Natural killer cell (primary cell): Measurements from ENCODE around the gene DMRT1. TPM values are rescaled to one million over a fixed set of nuclear protein-coding genes. Genes with fewer than 3 reads are reported as not detected.

ENCODE experiments used
- ATAC-seq, 3 donors: fragments of 150-1000 bp in 2 of 3; fragments of 200-7000 bp in 1 of 3; cut with Tn5 transposase; 1 replicate in 1 of 3; 2 replicates in 2 of 3; pipeline ENCODE4 v1.10.0; 2021; ENCODE audit warnings: mild to moderate bottlenecking in 2 of 3, moderate library complexity in 2 of 3
- DNase-seq, 2 donors: peaks; one replicate each; pipeline versions ENCODE4 v3.0.0 to v3.0.0-alpha.2; 2013 to 2021; ENCODE audit warnings: mixed read lengths in 1 of 2
- H3K27ac ChIP-seq: one replicate; pipeline ENCODE4 v1.5.1; 2013; ENCODE audit warnings: mild to moderate bottlenecking, low read length
- H3K27me3 ChIP-seq: one replicate; pipeline ENCODE4 v1.6.1; 2013; ENCODE audit warnings: low read length; ENCODE audit not compliant: control insufficient read depth, insufficient read depth
- H3K36me3 ChIP-seq: one replicate; pipeline ENCODE4 v1.6.1; 2013; ENCODE audit warnings: low read length; ENCODE audit not compliant: control insufficient read depth, insufficient read depth
- H3K4me1 ChIP-seq: one replicate; pipeline ENCODE4 v1.6.1; 2013; ENCODE audit warnings: low read length; ENCODE audit not compliant: control insufficient read depth, insufficient read depth
- H3K4me3 ChIP-seq: one replicate; pipeline ENCODE4 v1.5.1; 2013; ENCODE audit warnings: low read length
- H3K9me3 ChIP-seq: one replicate; pipeline ENCODE4 v1.6.1; 2013; ENCODE audit warnings: low read length; ENCODE audit not compliant: control insufficient read depth, insufficient read depth
- H3K27ac Mint-ChIP-seq, 2 donors: one replicate each; pipeline ENCODE4 v1.8.0; 2022; ENCODE audit warnings: mild to moderate bottlenecking in 2 of 2, mixed read lengths in 2 of 2, moderate library complexity in 1 of 2
- H3K27me3 Mint-ChIP-seq, 2 donors: one replicate each; pipeline ENCODE4 v1.8.0; 2022; ENCODE audit warnings: low read depth in 2 of 2, mixed read lengths in 2 of 2
- H3K36me3 Mint-ChIP-seq: one replicate; pipeline ENCODE4 v1.8.0; 2022; ENCODE audit warnings: mixed read lengths
- H3K4me1 Mint-ChIP-seq, 2 donors: one replicate each; pipeline ENCODE4 v1.8.0; 2022; ENCODE audit warnings: mixed read lengths in 2 of 2
- H3K4me3 Mint-ChIP-seq: one replicate; pipeline ENCODE4 v1.8.0; 2022; ENCODE audit warnings: mild to moderate bottlenecking, moderate library complexity, mixed read lengths
- H3K9me3 Mint-ChIP-seq, 2 donors: one replicate each; pipeline ENCODE4 v1.8.0; 2022; ENCODE audit warnings: mixed read lengths in 2 of 2
- WGBS: methylation state at CpG from one replicate; pipeline ENCODE4 v1.1.7; 2013; ENCODE audit warnings: missing lambda C conversion rate; ENCODE audit not compliant: insufficient coverage; 5-methylcytosine and 5-hydroxymethylcytosine counted together
- intact Hi-C: fragments of 100-400 bp; cut with micrococcal nuclease; formaldehyde crosslinking; loops from one replicate; pipeline ENCODE4 v1.14.2; 2022
- total RNA-seq, 4 donors: library from RNA; stranded (reverse); fragments of 120-200 nt in 1 of 4; gene quantifications; one replicate each; pipeline versions ENCODE4 v1.2.3 to v1.2.4, GENCODE V29; 2013 to 2022
- TF ChIP-seq, protein P1 (sequence below): fragments of 200-600 bp; IDR thresholded peaks from one replicate; pipeline ENCODE4 v1.8.0; 2022; ENCODE audit warnings: antibody characterized with exemption

The DMRT1 gene
- total RNA-seq, 3 donors from 2014 or later (not counting 1 experiment from before 2014, with no cell fraction given) = not detected

DNA sequence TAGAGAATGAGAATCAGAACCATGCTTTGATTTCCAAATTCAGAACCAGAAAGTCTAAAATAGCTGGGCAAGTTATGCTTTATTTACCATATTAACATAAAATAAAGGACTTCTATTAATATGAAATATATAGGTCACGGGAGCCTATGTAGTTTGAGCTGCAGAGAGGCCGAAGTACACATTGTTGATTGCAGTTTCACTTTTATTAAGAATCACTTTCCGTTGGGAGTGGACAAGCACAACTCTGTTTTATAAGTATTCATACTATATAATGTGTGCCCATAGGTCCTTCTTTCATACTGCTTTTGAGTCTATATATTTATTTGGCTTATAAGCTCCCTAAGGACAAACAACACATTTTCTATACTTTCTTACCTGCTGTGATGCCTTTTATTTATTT, 76.2 kb downstream of the DMRT1 start:
- no peaks in the 10 kb centered on the region for H3K9me3 ChIP-seq
- DNase-seq (no peak), ATAC-seq (no peak)
- no peak overlapping the region for H3K27ac ChIP-seq
- no peaks in the 10 kb centered on the region for H3K36me3 ChIP-seq
- H3K9me3 Mint-ChIP-seq = no peaks in the 10 kb centered on the region
- H3K36me3 Mint-ChIP-seq = no peaks in the 10 kb centered on the region
- peaks cover 13 to 19% of the 10 kb centered on the region in 2 donors for H3K27me3 Mint-ChIP-seq
- no CpG with 5 or more reads among the region's 3 CpGs for WGBS
- H3K27ac Mint-ChIP-seq = no peak overlapping the region
- H3K27me3 ChIP-seq = no peaks in the 10 kb centered on the region
- H3K4me1 ChIP-seq = no peaks in the 10 kb centered on the region
- TF ChIP-seq, protein P1, sequence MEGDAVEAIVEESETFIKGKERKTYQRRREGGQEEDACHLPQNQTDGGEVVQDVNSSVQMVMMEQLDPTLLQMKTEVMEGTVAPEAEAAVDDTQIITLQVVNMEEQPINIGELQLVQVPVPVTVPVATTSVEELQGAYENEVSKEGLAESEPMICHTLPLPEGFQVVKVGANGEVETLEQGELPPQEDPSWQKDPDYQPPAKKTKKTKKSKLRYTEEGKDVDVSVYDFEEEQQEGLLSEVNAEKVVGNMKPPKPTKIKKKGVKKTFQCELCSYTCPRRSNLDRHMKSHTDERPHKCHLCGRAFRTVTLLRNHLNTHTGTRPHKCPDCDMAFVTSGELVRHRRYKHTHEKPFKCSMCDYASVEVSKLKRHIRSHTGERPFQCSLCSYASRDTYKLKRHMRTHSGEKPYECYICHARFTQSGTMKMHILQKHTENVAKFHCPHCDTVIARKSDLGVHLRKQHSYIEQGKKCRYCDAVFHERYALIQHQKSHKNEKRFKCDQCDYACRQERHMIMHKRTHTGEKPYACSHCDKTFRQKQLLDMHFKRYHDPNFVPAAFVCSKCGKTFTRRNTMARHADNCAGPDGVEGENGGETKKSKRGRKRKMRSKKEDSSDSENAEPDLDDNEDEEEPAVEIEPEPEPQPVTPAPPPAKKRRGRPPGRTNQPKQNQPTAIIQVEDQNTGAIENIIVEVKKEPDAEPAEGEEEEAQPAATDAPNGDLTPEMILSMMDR = no peak
- no peak overlapping the region for H3K4me3 Mint-ChIP-seq
- no peak overlapping the region for H3K4me3 ChIP-seq
- no peaks in the 10 kb centered on the region for H3K4me1 Mint-ChIP-seq
- intact Hi-C loops = no loop called here

DNA sequence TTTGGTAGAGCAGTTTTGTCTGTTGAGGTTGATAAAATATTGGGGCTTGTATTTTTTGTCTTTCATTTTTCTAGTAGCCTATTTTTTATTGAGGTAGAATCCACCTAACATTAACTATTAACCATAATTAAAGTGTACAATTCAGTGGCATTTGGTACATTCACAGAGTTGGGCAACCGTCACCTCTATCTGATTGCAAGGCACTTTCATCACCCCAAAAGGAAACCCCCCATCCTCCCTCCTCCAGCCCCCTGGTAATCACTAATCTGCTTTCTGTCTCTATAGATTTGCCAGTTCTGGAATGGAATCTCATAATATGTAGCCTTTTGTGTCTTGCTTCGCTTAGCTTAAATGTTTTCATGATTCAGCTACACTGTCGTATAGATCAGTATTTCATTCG, 79.4 kb downstream of the DMRT1 start:
- H3K4me3 ChIP-seq = no peak overlapping the region
- no peaks in the 10 kb centered on the region for H3K27me3 ChIP-seq
- Mint-ChIP-seq H3K27me3 (peaks cover 8 to 15% of the 10 kb centered on the region in 2 donors), H3K27ac (no peak overlapping the region), H3K4me3 (no peak overlapping the region), H3K9me3 (no peaks in the 10 kb centered on the region), H3K4me1 (no peaks in the 10 kb centered on the region), H3K36me3 (no peaks in the 10 kb centered on the region)
- H3K4me1 ChIP-seq = no peaks in the 10 kb centered on the region
- no peaks in the 10 kb centered on the region for H3K36me3 ChIP-seq
- no peak overlapping the region for H3K27ac ChIP-seq
- H3K9me3 ChIP-seq = no peaks in the 10 kb centered on the region
- WGBS = 69% methylated on average over 4 of the region's 4 CpGs
- intact Hi-C loops = no loop called here
- no peak for DNase-seq
- TF ChIP-seq, protein P1 = no peak
- ATAC-seq = no peak

DNA sequence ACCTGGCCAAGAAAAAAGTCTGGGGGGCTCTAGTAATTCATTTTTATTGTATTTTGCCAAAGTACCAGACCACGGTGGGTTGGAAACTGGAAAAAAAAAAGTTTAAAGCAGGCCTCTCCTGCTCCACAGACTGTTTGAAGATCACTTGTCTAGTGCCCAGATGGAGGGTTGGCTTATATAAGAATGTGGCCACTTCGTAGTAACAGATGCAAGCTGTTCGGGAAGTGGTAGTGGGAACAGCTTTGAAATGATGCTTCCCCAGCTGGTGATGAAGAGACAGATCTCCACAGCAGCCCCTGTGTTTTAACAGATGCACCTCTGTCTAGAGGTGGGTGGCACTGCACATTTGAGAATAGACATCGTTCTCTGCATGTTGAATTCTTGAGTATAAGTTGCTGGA, 80.7 kb downstream of the DMRT1 start:
- no peaks in the 10 kb centered on the region for H3K36me3 Mint-ChIP-seq
- H3K4me3 Mint-ChIP-seq = no peak overlapping the region
- no peaks in the 10 kb centered on the region for H3K27me3 ChIP-seq
- H3K27ac Mint-ChIP-seq = no peak overlapping the region
- 88% methylated on average over 4 of the region's 4 CpGs for WGBS
- H3K9me3 ChIP-seq = no peaks in the 10 kb centered on the region
- H3K27me3 Mint-ChIP-seq = peaks cover 4 to 13% of the 10 kb centered on the region in 2 donors
- intact Hi-C loops = no loop called here
- H3K4me1 Mint-ChIP-seq = no peaks in the 10 kb centered on the region
- H3K36me3 ChIP-seq = no peaks in the 10 kb centered on the region
- TF ChIP-seq, protein P1 = no peak
- no peaks in the 10 kb centered on the region for H3K9me3 Mint-ChIP-seq
- no peak overlapping the region for H3K27ac ChIP-seq
- no peaks in the 10 kb centered on the region for H3K4me1 ChIP-seq
- H3K4me3 ChIP-seq = no peak overlapping the region
- ATAC-seq = no peak
- DNase-seq = no peak

DNA sequence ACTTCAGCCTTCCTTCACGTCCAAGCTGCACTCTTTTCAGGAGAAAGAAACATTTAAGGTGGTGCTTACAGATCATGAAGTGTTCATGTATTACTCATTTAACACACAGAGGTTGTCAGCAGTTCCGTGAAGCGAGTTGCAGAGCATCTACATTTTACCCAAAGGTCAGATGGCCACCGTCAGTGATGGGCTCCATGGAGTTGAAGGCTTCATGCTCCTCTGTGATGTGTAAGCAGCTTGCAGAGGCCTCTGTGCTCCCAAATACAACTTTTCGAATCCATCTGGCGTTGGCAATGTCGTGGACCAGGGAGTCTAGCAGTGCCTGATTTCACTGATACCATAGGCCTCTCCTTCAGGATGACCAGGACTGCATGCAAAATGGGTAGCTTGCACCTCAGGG, 81.2 kb downstream of the DMRT1 start:
- Histone ChIP-seq H3K36me3 (no peaks in the 10 kb centered on the region), H3K27me3 (no peaks in the 10 kb centered on the region), H3K9me3 (no peaks in the 10 kb centered on the region), H3K27ac (no peak overlapping the region), H3K4me3 (no peak overlapping the region), H3K4me1 (no peaks in the 10 kb centered on the region)
- H3K27ac Mint-ChIP-seq = no peak overlapping the region
- no peak for DNase-seq
- H3K9me3 Mint-ChIP-seq = no peaks in the 10 kb centered on the region
- no peaks in the 10 kb centered on the region for H3K4me1 Mint-ChIP-seq
- no peak overlapping the region for H3K4me3 Mint-ChIP-seq
- intact Hi-C loops = no loop called here
- TF ChIP-seq, protein P1 = no peak
- peaks cover 4 to 13% of the 10 kb centered on the region in 2 donors for H3K27me3 Mint-ChIP-seq
- H3K36me3 Mint-ChIP-seq = no peaks in the 10 kb centered on the region
- ATAC-seq = no peak
- WGBS = 86% methylated on average over 7 of the region's 7 CpGs
